Thoracic aorta (tissue), 2 donors: Measurements from ENCODE around the gene RAET1E. TPM values are rescaled to one million over a fixed set of nuclear protein-coding genes. Genes with fewer than 3 reads are reported as not detected.

Source experiments
- ATAC-seq: fragments of 150-250 bp; one replicate; pipeline ENCODE4 v1.8.0; 2017; ENCODE audit warnings: low read depth; ENCODE audit not compliant: insufficient number of reproducible peaks, low FRiP score
- DNase-seq: peaks from one replicate; pipeline ENCODE4 v3.0.0-alpha.2; 2020; ENCODE audit warnings: low spot score
- H3K27ac ChIP-seq, 2 donors: fragments of 200-600 bp; sonication (generic); 1 replicate in 1 of 2; 2 replicates in 1 of 2; pipeline ENCODE4 v1.5.1; 2016; ENCODE audit warnings: mild to moderate bottlenecking in 2 of 2, moderate library complexity in 2 of 2
- H3K27me3 ChIP-seq: fragments of 200-600 bp; sonication (generic); replicated peaks from 2 replicates; pipeline ENCODE4 v1.6.0; 2016; ENCODE audit warnings: mild to moderate bottlenecking; ENCODE audit not compliant: insufficient read depth
- H3K36me3 ChIP-seq: fragments of 200-600 bp; sonication (generic); one replicate; pipeline ENCODE4 v1.5.1; 2016
- H3K4me1 ChIP-seq, 2 donors: fragments of 200-600 bp; sonication (generic); 1 replicate in 1 of 2; 2 replicates in 1 of 2; pipeline versions ENCODE4 v1.5.1 to v1.6.0; 2016; ENCODE audit warnings: low read depth in 2 of 2, mild to moderate bottlenecking in 1 of 2; ENCODE audit not compliant: control insufficient read depth in 1 of 2
- H3K4me3 ChIP-seq: fragments of 200-600 bp; sonication (generic); 2 replicates; pipeline ENCODE4 v1.5.1; 2016; ENCODE audit warnings: mild to moderate bottlenecking
- H3K9me3 ChIP-seq: fragments of 200-600 bp; sonication (generic); 2 replicates; pipeline ENCODE4 v1.5.1; 2016
- total RNA-seq, 2 donors: library from RNA; depleted of rRNA; stranded (reverse); fragments of >200 nt; gene quantifications; one replicate each; pipeline versions ENCODE4 v1.1.0 to v1.2.3, GENCODE V29; 2016
- TF ChIP-seq, protein P1 (sequence below): fragments of 200-600 bp; sonication (generic); IDR thresholded peaks from one replicate; pipeline ENCODE4 v1.5.1; 2019; ENCODE audit warnings: antibody characterized with exemption

RAET1E gene
- total RNA-seq, 2 donors from 2014 or later = not detected

DNA sequence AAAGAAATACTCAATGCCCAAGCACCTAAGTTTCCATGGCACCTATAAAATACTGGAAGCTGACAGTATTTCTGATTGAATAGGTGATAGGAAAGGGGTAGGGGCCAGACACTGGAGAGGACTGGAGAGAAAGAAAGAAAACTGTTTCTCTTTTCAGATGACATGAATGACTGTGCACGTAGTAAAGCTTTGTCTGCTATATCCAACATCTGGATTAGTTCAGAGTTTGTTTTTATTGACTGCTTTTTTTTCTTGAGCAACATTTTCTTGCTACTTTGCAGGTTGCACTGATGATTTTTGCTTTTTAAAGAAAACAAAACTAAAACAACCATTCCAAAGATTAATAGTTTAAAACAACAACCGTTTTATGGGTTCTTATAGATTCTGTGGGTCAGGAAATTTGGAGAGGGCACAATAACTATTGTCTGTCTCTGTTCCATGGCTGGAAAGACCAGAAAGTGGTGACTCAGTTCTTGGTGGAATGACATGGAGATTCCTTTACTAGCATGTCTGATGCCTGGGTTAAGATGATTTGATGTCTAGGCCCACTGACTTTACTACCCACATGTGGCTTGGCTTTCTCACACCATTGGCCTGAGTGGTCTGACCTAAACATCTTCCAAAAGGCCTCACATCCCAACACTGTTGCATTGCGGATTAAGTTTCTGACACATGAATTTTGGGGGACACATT, 21.5 kb downstream of the RAET1E start:
- H3K27me3 ChIP-seq = no peaks in the 10 kb centered on the region
- TF ChIP-seq, protein P1, sequence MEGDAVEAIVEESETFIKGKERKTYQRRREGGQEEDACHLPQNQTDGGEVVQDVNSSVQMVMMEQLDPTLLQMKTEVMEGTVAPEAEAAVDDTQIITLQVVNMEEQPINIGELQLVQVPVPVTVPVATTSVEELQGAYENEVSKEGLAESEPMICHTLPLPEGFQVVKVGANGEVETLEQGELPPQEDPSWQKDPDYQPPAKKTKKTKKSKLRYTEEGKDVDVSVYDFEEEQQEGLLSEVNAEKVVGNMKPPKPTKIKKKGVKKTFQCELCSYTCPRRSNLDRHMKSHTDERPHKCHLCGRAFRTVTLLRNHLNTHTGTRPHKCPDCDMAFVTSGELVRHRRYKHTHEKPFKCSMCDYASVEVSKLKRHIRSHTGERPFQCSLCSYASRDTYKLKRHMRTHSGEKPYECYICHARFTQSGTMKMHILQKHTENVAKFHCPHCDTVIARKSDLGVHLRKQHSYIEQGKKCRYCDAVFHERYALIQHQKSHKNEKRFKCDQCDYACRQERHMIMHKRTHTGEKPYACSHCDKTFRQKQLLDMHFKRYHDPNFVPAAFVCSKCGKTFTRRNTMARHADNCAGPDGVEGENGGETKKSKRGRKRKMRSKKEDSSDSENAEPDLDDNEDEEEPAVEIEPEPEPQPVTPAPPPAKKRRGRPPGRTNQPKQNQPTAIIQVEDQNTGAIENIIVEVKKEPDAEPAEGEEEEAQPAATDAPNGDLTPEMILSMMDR = no peak
- H3K9me3 ChIP-seq = no peaks in the 10 kb centered on the region
- no peak overlapping the region for H3K4me3 ChIP-seq
- ATAC-seq = no peak
- H3K27ac ChIP-seq = no peak overlapping the region
- H3K36me3 ChIP-seq = no peaks in the 10 kb centered on the region
- no peaks in the 10 kb centered on the region for H3K4me1 ChIP-seq
- no peak for DNase-seq

DNA sequence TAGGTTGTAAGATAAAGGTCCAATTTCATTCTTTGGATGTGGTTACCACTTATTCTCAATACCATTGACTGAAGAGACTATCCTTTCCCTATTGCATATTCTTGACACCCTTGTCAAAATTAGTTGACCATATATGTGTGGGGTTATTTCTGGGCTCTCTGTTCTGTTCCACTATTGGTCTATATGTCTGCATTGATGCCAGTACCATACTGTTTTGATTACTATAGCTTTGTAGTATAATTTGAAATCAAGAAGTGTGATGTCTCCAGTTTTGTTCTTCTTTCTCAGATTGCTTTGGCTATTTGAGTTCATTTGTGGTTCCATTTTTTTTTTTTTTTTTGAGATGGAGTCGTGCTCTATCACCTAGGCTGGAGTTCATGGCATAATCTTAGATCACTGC, 25.7 kb downstream of the RAET1E start:
- Histone ChIP-seq H3K4me1 (no peaks in the 10 kb centered on the region), H3K36me3 (no peaks in the 10 kb centered on the region), H3K9me3 (no peaks in the 10 kb centered on the region), H3K27me3 (no peaks in the 10 kb centered on the region), H3K27ac (no peak overlapping the region), H3K4me3 (no peak overlapping the region)
- ATAC-seq = no peak
- no peak for DNase-seq
- TF ChIP-seq, protein P1 = no peak

DNA sequence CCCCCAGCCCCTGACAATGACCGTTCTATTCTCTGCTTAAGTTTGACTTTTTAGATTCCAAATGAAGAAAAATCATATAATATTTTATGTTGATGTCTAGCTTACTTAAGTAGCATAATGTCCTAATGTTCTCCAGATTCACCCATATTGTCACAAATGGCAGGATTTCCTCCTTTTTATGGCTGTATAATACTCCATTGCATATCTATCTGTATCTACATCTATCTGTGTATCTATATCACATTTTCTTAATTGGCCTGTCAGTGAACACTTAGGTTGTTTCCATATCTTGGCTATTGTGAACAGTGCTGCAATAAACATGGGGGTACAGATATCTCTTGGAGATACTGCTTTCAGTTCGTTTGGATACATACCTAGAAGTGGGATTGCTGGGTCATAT, 26.7 kb downstream of the RAET1E start:
- no peaks in the 10 kb centered on the region for H3K27me3 ChIP-seq
- no peaks in the 10 kb centered on the region for H3K9me3 ChIP-seq
- no peaks in the 10 kb centered on the region for H3K36me3 ChIP-seq
- TF ChIP-seq, protein P1 = no peak
- no peak overlapping the region for H3K27ac ChIP-seq
- H3K4me3 ChIP-seq = no peak overlapping the region
- H3K4me1 ChIP-seq = no peaks in the 10 kb centered on the region
- DNase-seq (no peak), ATAC-seq (no peak)

DNA sequence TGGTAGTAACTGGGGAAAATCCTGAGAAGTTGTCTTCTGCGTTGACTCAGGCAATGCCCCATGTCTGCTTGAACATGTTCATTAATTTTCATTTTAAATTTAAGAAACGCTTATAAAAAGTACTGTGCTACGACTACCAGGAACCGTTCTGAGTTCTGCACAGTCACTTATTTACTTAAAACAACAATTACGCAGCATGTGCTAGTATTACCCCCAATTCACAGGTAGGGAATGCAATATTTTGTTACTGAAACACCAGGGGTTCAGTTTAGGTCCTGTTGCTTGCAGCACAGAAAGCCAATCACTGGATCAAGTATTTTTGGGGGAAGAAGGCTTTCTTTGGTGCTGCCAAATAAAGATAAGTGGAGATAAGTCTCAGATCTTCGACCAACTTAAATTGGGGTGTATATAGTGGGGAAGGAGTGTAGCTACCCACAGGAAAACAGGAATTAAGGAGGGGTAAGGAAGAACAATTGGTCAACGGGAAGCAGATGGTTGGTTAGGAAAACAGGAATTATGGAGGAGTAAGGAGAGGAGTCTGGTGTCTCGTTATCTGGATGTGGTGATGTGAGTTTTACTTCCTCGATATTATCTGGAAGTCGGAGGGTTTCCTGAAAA, 28.5 kb downstream of the RAET1E start:
- Histone ChIP-seq H3K27me3 (no peaks in the 10 kb centered on the region), H3K4me3 (no peak overlapping the region), H3K27ac (no peak overlapping the region), H3K4me1 (peaks cover 0 to 8% of the 10 kb centered on the region in 2 donors), H3K36me3 (no peaks in the 10 kb centered on the region), H3K9me3 (no peaks in the 10 kb centered on the region)
- no peak for ATAC-seq
- DNase-seq = no peak
- TF ChIP-seq, protein P1 = no peak

DNA sequence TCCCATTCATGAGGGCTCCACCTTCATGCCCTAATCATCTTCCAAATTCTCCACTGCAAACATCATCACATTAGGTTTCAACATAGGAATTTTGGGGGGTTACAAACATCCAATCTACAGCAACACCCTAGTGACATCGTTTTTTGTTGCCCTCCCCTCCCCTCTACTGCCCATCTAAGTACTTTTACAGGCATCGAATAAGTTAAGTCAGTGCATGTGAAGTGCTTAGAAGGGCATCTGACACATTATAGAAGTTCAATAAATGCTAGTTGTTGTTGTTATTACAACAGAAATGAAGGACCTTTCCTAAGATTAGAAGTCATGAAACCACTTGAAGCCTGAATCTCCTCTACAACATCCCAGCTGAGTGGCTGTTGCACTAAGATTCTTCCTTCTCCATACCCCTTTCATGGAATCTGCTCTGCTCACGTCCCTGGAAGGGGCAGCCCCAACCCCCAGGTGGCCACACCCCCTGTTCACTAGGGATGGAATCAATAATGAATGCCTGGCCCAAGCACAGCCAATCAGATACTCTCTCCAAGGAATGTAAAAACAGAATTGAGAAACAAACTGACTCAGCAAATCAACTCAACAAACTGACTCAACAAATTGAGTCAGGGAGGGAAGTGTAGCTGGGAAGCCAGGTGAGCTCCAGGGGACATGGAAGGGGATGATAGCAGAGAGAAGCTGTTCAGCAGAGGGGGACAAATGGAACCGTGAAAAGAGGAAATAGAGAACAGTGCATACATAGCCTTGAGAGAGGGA, 29.9 kb downstream of the RAET1E start:
- no peaks in the 10 kb centered on the region for H3K9me3 ChIP-seq
- no peak for ATAC-seq
- H3K36me3 ChIP-seq = no peaks in the 10 kb centered on the region
- H3K4me1 ChIP-seq = peaks cover 0 to 8% of the 10 kb centered on the region in 2 donors
- H3K4me3 ChIP-seq = no peak overlapping the region
- H3K27me3 ChIP-seq = no peaks in the 10 kb centered on the region
- no peak for DNase-seq
- TF ChIP-seq, protein P1 = no peak
- no peak overlapping the region for H3K27ac ChIP-seq
